GM21576 (cell line): ENCODE data around the gene FANCC.

Source experiments
- ATAC-seq: cut with Tn5 transposase; IDR thresholded peaks from one replicate; pipeline ENCODE4 v1.9.1; 2021; ENCODE audit warnings: mild to moderate bottlenecking, moderate library complexity; ENCODE audit not compliant: unreplicated experiment

Gene FANCC

GRCh38 chr9:95127249-95128176 lies 190.0 kb downstream of the FANCC start:
- peak; percentile 82 for ATAC-seq

- no peak for ATAC-seq
These were observed 190.8 kb downstream of the FANCC start for GRCh38 chr9:95126739-95127138.

DNA sequence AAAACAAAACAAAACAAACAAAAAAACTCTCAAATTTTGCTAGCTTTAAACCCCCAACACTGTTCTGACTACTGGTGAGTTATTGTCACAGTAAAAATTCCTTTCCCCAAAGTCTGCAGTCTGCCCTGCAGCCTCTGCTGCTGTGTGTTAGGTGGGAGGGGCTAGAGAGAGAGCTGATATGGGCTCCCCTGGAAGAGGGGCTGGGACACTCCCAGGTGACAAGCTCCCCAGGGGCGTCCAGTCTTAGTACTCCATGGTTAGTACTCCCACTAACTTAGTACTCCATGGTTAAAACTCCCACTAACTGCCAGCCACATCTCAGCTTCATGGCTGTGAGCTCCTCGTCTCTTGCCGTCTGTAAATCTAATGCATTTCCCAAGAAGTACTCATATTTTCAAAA lies 191.9 kb downstream of the FANCC start:
- ATAC-seq: no peak

GRCh38 chr9:95124582-95125367 lies 192.7 kb downstream of the FANCC start:
- no peak for ATAC-seq

DNA sequence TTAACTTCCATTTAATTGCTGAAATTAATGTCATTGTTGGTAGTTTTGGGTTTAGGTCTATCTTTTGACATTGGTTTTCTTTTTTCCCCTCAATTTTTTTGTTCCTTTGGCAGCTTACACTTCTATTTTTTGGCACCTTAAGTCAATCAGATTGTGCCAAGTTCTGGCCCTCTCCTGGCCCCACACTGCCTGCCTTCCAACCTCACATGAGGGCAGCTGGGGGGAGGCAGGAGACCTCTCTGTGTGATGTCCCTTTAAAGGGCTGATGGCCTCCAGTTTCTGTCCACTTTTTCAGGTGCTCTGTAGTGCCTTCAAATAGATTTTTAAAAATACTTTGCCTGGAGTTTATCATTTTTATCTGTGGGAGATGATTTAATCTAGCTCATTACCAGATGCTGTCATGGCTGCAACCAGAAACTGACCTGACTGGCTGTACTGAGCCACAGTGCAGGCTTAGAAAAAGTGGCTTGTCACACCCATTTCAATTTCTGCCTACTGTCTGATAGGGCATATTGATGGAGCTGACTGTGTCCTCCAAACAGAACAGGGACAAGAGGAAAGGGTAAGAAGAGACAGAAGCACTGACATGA lies 196.6 kb downstream of the FANCC start:
- no peak for ATAC-seq

GRCh38 chr9:95118596-95118995 lies 198.9 kb downstream of the FANCC start:
- ATAC-seq: no peak

DNA sequence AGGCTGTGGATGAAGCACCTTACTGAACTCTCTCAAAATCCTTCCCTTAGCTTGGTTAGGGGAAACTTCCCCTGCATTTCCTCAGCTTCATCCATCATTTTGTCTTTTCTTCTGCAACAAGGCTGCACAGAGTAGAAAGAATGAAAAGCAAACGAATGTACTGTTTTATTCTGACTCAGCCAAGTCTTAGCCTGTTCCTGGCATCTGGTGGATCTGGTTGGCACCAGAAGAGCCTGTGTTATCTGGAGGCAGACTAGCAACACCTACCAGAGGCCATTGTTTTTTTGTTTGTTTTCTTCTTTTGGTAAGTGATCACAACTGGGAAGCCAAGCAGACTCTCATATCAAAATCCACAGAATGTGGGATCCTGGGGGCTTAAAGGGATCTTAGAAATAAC lies 200.7 kb downstream of the FANCC start:
- ATAC-seq: no peak

GRCh38 chr9:95116002-95116807 lies 201.3 kb downstream of the FANCC start:
- no peak for ATAC-seq

DNA sequence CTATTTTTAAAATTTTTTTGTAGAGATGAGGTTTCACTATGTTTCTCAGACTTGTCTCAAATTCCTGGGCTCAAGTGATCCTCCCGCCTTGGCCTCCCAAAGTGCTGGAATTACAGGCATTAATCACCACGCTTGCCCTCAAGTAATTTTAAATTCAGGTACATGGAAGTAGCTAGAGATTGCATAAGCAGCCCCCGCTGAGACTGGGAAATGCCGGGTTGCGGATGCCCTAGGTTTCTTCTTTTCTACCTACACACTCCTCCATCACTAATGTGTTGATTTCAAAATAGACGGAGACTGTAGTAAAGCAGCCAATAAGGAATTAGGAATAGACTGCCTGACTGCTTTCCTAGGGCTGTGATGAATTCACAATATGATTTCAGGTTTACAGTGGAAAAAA lies 202.4 kb downstream of the FANCC start:
- ATAC-seq: no peak

DNA sequence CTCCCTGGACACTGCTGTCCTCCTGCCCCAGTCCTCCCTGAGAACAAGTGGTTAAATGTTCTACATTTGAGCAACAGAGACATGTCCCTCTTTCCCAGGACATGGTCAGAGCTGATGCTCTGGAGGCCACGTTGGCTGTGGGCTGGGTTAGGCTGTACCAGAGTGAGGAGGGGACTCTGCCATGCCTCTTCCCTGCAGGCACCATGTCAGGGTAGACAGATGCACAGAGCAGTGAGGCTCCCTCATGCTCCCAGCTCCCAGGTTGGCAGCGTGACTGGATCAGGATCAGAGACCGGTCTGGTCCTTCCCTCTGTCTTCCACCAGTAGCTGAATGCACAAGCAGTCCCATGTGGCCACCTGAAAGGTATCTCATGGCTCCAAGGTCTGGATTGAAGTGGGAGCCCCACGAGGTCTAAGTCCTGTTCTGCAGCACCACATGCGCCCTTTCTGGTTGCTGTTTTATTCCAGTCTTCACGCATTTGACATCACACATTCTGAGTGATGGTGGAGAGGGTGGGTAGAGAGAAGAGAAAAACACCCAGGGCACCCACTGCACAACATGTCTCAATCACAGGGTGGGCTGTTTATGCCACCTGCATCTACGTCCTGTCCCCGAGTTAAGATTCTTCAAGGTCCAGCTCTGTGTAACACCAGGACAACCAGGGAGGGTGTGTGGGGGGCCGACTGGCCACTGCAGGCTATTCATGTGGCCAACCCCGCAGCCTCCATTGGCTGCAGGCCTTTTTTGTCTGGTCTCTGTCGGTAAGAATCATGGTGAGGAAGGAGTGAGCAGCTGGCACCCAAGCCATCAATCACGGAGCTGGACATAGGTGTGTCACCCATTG lies 204.9 kb downstream of the FANCC start:
- ATAC-seq: no peak

DNA sequence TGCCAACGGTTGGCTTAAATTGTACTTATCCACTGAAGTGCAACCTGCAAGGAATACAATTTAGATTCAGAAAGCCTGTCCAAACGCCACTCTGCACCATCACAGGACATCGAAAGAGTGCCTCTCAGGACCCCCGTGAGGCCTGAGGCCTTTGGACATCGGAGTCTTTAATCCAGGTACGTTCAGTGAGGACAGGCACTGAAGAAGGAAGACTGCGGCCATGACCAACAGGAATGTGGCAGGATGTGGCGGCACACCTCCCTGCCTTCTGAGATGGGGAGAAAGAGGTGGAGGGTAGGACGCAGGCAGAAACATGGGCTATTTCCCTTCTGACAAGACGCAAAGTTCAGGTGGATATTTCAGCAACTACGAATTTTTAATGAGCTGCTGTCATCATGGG lies 205.8 kb downstream of the FANCC start:
- no peak for ATAC-seq

DNA sequence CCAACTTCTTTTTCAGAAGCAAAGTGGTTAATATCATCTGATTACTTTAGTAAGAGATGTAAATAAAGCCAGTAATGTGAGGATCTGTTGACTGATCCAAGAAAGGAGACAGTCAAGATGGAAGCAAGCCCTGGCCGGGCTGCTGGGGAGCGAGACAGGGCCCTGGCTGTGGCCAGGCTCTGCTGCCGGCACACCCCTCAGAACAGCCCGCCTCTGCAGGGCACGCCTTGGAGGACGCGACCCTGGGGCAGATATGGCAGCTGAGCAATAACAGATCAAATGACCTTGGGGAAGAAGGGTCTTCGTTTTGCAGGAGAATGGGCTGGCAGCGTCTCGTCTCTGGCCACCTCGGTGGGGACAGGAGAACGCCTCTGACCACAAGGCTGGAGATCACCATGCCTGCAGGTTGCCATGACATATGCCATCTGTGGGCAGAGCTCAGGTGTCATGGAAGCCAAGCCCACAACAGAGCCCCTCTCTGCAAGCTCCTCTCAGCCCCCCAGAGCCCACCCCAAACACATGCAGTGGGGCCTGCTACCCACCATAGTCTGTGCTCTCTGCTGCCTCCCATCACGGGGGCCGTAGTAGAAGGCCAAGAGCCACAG lies 206.5 kb downstream of the FANCC start:
- no peak for ATAC-seq

- ATAC-seq: no peak
These were observed 208.1 kb downstream of the FANCC start for GRCh38 chr9:95109456-95109855.

DNA sequence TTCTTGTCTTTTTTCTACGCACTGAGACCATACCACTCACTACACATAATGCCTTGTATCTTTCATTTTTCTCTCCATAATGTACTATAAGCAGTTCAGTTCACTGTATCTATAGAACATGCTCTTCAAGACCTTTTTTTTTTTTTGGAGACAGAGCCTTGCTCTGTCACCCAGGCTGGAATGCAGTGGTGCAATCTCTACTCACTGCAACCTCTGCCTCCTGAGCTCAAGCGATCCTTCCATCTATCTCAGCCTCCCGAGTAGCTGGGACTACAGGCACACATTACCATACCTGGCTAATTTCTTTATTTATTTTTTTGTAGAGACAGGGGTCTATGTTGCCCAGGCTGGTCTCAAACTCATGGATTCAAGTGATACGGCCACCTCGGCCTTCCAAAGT lies 208.7 kb downstream of the FANCC start:
- no peak for ATAC-seq

GRCh38 chr9:95107976-95108375 lies 209.5 kb downstream of the FANCC start:
- no peak for ATAC-seq

DNA sequence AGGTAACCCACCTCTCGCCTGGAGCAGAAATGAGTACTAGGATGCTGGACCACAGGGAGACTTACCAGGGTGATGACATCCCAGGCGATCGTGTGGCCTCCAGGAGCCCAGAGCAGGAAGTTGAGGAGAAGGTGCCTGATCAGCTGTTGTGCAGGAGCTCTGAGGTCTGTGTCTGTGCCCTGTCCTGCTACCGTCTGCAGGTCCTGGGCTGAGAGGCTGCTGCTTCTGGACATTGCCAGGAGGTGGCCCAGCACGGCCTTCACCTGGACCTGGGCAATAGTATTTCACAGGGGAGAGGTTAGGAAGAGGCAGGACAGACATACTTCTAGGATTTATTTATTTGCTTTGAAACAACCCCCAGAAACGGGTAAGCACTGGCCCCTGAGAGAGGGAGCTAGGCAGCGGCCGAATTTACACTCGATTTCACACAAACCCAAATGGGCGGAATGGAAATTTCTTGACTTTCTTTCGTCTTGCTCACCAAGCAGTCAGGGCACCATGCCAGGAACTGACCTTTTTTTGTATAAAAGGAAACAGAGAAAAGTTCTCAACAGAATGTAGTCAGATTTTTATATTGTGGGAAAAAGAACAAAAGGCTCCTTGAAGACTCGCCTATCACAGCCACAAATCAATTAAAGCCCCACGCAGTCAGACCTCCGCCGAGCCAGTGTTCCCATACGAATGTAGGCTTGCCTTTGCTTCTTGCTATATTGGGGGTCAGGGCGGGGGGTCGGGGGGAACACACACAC lies 210.3 kb downstream of the FANCC start:
- no peak for ATAC-seq

- ATAC-seq: no peak
These were observed 211.8 kb downstream of the FANCC start for GRCh38 chr9:95105519-95106287.

GRCh38 chr9:95104980-95105379 lies 212.5 kb downstream of the FANCC start:
- no peak for ATAC-seq
